Brain pericyte (primary cell): Measurements from ENCODE around the gene SH3GL2.

Source experiments
- DNase-seq: peaks from one replicate; pipeline ENCODE4 v3.0.0-alpha.2; 2012; ENCODE audit warnings: low read depth, low spot score

Gene SH3GL2

DNA sequence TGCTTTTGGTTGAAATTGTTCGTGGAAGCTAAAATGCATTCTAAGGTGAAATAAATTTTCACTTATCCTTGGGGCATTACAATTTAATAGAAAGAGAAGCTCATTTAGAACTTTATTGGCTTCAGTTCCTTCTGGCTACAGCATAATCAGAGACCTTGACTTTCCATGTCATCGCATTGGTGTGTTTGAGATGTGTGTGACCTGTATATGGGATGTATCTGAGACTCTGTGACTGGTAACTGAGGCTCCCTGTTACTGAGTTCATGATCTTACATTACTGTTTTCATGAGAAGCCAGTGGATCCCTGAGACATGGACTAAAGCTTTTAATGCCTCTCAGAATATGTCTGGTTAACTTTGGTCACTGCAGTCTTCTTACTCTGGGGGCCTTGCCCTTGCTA is 32.5 kb downstream of the SH3GL2 start:
- DNase-seq, result no peak

DNA sequence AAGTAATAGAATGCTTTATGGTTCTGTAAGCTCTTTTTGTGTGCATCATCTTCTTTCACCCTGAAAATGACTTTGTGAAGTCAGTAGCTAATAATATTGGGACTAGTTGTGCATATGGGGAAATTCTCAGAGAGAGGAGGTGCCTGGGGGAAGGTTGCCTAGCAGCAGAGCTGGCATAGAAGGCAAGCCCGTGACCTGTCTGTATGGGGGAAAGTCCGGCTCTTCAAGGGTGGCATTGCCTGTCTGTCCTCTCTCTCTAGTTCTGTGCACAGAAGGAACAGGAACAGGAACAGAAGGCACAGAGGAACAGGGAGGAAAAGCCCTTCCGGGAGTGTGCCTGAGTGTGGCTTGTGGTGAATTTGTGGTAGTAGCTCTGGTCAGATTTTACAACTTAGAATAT is 33.1 kb downstream of the SH3GL2 start:
- no peak for DNase-seq

- DNase-seq, result no peak
These were observed 34.9 kb downstream of the SH3GL2 start for GRCh38 chr9:17613758-17614157.

- no peak for DNase-seq
These were observed 35.4 kb downstream of the SH3GL2 start for GRCh38 chr9:17614250-17614649.

- DNase-seq, result no peak
These were observed 36.0 kb downstream of the SH3GL2 start for GRCh38 chr9:17614903-17615302.

GRCh38 chr9:17622141-17622540 is 43.3 kb downstream of the SH3GL2 start:
- no peak for DNase-seq

- no peak for DNase-seq
These were observed 43.9 kb downstream of the SH3GL2 start for GRCh38 chr9:17622749-17623148.

DNA sequence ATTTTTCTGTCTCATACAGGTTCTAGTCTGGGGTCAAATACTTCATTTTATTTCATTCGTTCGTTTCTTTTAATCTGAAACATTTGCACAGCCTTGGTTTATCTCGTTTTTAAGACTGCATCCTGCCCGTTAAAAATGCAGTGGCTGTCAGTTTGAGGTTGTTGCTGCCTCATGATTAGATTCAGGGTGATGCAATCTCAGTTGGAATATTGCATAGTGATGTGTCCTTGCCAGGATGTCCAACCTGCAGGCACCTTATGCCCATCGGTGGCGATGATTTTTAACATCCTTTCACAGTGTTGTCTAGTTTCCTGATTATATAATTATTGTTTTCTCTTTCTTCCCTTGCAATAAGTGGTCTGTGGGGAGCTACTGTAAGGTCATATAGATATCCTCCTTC is 45.1 kb downstream of the SH3GL2 start:
- no peak for DNase-seq

GRCh38 chr9:17624571-17624970 is 45.7 kb downstream of the SH3GL2 start:
- no peak for DNase-seq

- DNase-seq, result no peak
These were observed 47.0 kb downstream of the SH3GL2 start for GRCh38 chr9:17625644-17626388.

- no peak for DNase-seq
These were observed 48.8 kb downstream of the SH3GL2 start for GRCh38 chr9:17627641-17628040.

GRCh38 chr9:17628624-17629023 is 49.8 kb downstream of the SH3GL2 start:
- no peak for DNase-seq

GRCh38 chr9:17630531-17630949 is 51.7 kb downstream of the SH3GL2 start:
- DNase-seq, result no peak

DNA sequence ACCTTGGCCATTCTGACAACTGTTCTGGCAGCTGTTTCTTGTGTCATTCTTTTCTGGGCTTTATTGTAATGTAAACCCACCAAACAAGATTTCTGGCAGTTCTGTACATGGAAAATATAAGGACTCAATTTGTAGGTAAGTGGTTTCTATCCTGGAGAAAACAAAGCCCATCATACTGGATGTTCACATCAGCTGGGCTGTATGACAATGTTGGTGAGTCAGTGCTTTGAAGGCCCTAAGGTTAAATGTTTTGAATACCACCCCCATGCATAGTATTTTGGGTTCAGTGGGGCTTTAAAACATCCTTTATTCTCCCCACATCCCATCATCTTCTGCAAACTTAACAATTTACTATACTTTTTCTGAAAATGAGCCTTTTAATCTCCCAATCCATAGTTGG is 52.5 kb downstream of the SH3GL2 start:
- DNase-seq, result no peak

- no peak for DNase-seq
These were observed 54.1 kb downstream of the SH3GL2 start for GRCh38 chr9:17632994-17633393.

DNA sequence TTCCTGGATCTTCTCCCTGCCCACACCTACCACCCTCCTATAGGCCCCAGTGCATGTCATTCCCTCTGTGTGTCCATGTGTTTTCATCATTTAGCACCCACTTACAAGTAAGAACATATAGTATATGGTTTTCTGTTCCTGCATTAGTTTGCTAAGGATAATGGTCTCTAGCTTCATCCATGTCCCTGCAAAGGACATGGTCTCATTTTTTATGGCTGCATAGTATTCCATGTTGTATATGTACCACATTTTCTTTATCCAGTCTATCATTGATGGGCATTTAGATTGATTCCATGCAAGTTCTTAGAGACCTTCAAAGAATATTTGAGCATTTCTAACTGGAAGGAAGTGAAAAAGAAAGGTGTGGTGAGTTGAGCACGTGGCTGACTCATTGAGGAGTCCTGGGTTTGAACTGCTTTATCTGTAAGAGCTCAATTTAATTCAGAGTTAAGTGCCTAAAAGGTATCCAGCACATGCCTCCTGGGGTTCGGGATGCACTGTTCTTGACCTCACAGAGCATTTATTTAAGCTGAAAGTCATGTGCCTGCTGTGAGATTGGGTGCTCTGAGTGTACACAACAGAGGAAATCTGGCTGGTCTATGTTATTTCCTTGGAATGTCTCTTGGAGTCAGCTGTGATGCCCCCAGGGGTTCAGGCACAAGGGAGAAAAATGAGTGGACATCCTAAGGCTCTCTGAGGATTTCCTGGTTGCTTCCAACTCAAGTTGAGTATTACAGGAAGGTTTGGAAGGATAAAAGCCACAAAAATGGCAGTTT is 56.4 kb downstream of the SH3GL2 start:
- no peak for DNase-seq

GRCh38 chr9:17636349-17636748 is 57.5 kb downstream of the SH3GL2 start:
- no peak for DNase-seq

DNA sequence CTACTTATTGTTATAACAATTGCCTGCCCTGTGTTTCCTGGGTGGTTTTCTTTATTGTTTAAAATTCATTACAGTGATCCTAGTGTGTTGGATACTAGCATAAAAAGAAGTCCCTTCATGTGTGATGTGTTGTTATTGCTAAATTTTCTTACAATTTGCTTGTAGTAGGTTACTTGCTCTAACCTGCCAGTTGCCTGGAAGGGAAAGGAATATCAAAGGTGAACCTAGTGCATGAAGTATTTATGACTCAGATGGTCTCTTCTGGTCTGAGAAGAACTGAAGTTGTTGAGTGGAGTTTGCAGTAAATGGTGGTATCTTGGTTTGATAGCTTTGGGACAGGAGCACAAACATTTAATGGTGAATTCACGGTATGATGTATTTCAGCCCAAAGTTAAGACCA is 58.0 kb downstream of the SH3GL2 start:
- DNase-seq, result no peak

- no peak for DNase-seq
These were observed 58.4 kb downstream of the SH3GL2 start for GRCh38 chr9:17637229-17637628.

- DNase-seq, result no peak
These were observed 69.7 kb downstream of the SH3GL2 start for GRCh38 chr9:17648516-17648915.

DNA sequence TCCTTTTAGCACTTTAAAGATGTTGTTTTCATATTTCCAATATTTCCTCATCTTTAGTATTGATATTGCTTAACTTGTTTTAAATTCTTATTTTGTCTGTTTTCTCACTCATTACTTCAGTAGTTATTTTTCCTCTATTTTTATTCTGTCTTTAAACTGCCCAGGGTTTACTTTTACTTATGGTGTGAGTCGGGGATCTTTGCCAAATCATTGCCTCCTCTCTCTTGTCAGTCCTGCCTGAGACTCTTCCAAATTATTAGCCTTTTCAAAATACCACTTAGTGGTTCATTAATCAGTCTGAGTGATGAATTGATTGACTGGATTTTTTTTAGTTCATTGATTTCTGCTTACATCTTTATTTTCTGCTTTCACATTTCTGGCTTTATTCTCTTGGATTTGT is 72.9 kb downstream of the SH3GL2 start:
- no peak for DNase-seq

DNA sequence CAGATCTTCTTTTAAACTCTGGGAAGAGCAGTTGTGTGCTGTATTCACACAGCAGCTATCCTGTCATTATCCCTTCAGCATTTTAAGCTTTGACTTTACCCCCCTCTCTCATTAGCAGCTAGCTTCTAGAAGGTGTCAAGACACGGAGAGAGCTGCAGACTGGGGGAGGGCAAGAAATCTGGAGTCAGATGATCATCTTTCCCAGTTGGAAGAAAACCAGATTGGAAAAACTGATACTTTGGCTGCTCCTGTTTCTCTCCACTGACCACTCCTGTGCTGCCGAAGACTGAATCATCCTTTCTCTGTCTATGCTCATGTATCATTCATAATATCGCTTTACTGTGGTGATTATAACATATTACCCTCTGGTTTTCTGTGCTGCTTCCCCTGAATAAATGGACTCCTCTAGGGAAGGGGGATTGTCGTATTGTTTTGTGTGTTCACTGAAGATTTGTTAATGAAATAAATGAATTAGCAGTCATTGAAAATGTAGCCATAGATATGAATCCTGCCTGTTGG is 75.1 kb downstream of the SH3GL2 start:
- DNase-seq, result no peak

GRCh38 chr9:17656889-17657288 is 78.0 kb downstream of the SH3GL2 start:
- no peak for DNase-seq
